ENCODE data around the gene RRN3.
A peak's percentile ranks its signal among the peaks of the same experiment; 100 is the strongest.
"Not testable (repeated sequence)": the region's sequence is repeated elsewhere in the genome, so short reads cannot be mapped to it uniquely, and the experiment has no call there.

RRN3 gene, protein sequence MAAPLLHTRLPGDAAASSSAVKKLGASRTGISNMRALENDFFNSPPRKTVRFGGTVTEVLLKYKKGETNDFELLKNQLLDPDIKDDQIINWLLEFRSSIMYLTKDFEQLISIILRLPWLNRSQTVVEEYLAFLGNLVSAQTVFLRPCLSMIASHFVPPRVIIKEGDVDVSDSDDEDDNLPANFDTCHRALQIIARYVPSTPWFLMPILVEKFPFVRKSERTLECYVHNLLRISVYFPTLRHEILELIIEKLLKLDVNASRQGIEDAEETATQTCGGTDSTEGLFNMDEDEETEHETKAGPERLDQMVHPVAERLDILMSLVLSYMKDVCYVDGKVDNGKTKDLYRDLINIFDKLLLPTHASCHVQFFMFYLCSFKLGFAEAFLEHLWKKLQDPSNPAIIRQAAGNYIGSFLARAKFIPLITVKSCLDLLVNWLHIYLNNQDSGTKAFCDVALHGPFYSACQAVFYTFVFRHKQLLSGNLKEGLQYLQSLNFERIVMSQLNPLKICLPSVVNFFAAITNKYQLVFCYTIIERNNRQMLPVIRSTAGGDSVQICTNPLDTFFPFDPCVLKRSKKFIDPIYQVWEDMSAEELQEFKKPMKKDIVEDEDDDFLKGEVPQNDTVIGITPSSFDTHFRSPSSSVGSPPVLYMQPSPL

DNA sequence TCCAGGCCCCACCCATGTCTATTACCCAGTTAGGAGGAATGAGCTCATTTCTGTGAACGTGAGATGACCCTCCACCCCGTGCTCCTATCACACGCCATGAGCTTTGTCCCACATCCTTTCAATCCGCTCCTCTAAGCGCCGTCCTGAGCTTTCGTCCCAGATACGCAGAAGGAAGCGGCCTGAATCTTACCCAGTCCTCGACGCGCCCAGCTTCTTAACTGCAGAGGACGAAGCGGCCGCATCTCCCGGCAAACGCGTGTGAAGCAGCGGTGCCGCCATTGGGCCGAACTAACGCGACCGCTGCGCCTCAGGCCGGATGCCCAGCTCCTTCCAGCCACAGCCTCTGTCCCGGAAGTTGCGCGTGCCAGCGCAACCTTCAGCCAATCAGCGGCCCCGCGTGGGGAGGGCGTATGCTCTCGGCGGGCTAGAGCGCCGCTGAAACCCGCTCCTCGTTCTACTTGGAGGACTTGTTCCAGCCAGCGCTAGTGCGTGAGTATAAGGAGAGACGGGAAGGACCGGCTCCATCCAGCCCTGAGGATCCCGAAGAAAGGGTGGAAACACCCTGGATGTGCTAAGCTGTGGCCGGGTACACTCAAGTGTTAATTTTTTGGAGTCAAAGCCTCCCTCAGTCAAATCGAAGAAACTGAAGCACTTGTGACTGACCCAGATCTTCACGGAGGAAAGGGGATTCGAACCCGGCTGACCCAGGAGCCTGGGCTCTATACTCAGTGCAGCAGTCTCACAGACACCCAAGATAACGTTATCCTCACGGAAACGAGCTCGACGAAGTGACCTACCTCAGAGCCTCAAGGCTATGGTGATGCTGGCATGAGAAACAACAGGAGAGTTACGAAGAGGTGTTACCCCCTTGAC lies at the start of gene RRN3:
TSS of gene RRN3 (minus strand) at position 318 of the 873 bp plus-strand sequence. CDS start at position 279, 39 bp downstream.
- peak; percentile 20 for DNase-seq

DNA sequence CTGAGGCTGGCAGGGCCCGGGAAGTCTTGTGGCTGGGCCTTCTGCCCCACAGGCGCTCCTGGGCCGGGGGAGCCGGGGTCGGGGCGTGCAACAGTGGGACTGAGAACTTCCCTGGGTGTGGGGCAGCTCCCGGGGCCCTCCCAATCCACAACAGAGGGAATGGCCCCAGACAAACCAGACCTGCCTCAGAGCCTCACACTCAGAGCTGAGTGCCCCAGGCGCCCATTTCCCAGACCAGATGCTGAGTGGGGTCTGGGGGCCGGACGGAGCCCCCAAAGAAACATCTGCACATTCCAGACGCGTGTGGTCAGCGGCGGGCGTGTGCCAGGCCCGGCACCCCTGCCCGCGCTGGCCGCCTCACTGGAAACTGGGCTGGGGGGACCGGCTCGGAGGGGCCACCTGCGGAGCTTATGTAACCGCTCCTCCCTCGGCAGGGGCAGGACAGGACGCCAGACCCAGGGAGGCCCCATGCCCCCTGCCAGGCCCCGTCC lies 49.6 kb upstream of the RRN3 start:
- not testable (repeated sequence) for DNase-seq

DNA sequence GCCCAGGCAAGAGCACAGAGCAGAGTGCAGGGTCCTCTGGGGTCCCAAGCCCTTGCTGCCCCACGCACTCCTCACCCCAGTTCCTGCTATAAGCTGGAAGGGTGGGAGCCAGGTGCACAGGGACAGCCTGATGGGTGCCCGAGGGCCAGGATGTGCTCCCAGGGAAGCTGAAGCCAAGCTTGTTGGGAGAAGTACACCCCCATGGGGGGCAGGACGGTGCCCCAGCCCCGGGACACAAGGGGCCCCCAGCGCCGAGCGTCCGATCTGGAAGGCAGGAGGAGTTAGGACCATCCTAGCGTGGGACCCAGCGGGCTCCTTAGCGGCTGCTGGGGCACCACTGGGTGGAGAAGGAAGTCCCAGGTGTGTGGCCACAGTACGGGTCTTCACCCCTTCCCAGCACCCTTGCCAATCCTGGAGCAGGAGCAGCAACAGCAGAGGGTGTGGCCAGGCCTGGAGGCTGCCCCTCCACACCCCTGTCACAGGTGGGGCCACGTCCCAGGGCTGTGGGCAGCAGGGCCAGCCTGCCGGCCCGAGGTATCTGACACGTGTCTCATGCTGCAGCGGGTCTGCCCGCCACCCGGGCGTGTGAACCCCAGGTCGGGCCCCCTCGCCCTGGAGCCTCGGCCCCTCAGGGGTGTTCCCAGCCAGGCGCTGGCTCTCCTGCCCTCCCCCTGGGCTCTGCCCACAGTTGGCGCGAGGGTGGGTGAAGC lies 49.0 kb upstream of the RRN3 start:
- not testable (repeated sequence) for DNase-seq

DNA sequence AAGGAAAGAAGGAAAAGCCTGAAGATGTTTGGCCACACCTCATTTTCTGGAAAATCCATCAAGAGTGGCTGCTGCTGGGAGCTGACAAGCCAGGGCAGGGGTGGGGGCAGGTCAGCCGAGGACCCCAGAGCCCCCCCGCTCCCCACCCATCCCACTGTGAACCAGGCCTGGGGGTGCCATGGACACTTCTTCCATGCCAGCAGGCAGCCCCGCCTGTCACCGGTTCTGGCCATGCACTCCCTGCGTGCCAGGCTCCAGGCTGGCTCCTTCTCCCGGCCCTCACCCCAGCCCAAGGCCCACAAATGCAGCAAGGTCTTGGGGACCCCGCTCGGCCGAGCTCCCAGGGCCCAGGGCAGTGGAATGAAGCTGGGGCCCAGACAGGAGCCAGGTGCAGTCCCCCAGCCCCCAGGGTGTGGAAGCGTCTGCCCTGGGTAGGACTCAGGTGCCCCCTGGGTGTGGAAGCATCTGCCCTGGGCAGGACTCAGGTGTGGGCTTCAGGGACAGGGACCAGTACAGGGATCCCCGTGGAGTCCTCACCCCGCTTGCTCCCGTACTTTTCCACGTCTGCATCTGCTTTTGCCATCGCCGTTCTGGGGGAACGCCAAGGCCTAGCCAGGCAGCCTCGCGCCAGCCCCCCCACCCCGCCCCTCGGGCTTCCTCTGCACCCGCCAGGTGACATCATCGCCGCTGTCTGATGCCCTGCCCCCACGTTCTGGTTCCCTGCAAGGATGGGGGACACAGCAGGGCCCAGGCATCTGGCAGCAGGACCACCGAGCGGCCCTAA lies 48.2 kb upstream of the RRN3 start:
- not testable (repeated sequence) for DNase-seq

DNA sequence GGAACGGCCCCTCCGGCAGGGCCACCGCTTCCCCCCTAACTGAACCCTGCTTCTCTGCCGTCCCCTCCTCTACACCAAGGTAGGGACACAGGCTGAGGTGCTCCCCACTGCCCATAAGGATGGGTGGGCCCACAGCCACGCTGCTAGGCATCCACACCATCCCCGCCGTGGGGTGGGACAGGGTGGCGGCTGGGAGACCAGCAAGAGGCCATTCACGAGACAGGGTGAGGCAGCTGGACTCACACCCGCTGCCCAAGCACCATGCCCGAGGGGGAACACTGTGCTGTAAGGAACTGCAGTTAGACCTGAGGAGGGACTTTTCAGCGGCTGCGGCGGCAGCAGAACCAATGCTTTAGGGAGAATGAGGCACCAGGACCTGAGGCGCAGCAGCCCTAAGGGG lies 47.5 kb upstream of the RRN3 start:
- DNase-seq = no peak

DNA sequence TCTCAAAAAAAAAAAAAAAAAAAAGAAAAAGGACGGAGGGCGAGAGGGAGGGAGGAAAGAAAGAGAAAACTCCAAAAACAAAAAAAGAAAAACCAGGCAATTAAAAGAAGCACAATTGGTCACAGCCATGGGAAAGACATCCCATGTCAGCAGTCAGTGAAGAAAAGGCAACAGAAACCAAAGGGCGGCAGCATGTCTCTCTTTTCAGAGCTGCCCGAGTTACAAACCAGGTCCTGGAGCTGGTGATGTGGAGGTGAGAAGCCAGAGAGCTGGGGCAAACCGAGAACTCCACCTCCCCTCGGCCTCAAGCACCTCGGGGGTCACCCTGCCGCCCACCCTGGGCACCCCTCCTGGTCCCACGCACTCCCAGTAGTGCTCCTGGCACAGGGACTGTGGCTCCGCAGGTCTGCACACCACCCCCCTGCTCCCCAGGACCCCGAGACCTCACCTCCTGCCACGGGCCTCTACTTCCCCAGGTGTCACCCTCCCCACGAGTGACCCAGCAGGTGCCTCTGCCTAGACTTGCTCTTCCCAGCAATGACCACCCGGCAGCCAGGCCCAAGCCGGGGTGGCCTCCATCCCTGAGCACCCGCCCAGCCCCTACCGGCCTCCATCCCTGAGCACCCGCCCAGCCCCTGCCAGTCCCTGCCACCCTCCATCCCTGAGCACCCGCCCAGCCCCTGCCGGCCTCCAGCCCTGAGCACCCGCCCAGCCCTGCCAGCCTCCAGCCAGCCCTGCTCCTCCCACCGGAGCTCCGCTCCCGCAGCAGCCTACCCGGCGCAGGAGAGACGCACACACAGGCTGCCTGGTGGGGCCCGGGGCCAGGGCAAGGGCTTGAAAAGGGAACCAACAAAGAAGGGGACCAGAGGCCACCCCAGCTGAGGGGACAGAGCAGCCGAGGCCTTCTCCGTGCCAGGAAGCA lies 46.6 kb upstream of the RRN3 start:
- not testable (repeated sequence) for DNase-seq

DNA sequence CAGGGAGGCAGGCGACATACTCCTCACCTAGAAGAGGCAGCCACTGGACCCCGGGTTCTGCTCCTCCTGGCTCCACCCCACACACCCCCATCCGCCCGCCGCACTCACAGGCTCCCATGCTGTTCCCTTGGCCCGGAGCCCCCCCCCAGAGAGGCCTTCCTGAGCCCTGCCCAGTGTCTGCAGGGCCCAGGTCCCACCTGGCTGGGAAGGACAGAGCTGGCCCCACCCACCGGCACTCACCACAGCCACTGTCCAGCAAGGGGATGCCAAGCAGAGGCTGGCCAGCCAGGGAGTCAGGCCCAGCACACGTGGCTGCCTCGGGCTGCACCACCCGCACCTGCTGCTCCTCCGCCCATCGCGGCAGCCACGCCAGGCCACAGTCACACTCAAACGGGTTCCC lies 43.4 kb upstream of the RRN3 start:
- DNase-seq = not testable (repeated sequence)

DNA sequence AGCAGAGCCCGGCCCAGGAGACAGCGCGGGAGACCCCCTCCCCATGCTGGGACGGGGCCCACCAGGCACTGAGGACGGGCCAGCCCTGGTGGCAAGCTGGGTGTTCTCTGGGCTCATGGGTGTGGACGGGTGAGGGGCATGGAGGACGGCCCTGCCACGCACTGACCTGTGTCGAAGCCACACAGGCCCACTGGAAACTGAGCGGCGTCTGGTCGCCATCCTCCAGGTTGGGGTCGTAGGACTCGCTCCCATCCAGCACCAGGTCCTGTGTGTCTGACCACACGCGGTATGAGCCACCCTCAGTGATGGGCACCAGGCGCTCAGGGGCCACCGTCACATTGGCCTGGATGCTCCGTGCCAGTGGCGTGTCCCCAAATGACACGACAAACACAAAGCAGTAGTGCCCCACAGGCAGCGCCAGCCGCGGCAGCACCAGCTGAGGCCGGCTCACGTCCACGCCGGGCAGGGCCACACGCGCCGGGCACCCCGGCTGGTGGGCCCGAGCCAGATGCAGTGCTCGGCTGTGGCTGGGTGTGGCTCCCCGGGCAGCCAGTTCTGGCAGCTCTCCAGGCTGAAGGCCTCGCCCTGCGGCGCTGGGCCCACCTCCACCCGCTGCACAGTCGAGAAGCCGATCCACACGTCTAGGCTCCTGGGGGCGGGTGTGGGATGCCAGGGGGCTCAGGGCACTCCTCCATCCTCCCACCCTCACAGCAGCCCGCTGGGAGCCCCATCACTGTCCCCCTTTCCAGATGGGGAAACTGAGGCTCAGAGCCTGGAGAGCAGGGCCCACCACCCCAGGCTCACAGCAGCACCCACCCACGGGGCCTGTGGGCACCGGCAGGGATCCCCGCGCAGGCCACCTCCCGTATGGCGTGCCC lies 41.6 kb upstream of the RRN3 start:
- not testable (repeated sequence) for DNase-seq

DNA sequence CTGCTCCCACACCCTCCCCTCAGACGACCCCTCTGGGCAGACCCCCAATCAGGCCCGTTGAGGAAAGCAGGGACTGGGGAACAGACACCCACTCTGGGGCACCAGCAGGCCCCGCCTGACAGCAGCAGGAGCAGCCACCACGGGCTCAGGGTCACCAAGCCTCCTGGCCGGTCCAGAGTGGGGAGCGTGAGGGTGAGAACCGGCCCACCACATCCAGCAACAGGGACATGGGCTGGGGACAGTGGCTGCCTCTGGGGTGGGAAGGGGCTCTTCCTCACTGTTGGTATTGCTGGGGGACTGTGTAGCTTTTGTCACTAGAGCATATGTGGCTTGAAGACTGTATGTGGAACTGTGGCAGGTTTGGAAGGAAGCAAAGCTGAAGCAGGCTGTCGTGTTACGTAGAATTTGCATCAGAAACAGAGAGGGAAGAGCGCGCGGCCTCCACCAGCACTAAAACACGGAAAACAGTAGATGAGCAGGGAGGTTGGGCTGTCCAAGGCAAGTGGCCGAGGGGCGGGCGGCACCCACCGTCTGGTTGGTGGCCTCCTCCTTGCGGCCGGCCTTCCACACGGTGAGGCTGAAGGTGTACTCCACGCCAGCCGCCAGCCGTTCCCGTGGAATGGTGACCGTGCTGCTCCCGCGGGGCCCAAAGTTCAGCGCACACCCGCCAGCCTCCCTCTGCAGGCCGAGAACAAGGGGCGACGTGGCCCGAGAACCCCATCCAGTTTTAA lies 40.8 kb upstream of the RRN3 start:
- DNase-seq = not testable (repeated sequence)

DNA sequence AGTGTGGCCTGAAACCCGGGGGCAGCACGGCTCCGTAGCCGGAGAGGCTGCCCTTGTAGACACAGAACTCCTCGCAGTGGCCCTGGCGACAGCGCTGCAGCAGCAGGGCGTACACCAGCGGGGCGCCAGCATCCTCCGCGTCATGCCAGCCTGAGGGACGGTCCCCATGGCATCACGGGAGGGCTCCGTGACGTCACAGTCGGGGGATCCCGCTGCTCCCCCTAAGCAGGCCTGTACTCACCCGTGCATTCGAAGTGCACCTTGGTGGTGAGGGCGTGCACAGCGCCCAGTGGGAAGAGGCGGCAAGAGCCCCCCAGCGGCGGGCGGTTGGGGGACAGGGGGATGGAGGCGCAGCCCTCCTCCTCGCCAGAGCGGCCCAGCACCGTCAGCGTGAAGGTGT lies 39.5 kb upstream of the RRN3 start:
- DNase-seq = not testable (repeated sequence)

DNA sequence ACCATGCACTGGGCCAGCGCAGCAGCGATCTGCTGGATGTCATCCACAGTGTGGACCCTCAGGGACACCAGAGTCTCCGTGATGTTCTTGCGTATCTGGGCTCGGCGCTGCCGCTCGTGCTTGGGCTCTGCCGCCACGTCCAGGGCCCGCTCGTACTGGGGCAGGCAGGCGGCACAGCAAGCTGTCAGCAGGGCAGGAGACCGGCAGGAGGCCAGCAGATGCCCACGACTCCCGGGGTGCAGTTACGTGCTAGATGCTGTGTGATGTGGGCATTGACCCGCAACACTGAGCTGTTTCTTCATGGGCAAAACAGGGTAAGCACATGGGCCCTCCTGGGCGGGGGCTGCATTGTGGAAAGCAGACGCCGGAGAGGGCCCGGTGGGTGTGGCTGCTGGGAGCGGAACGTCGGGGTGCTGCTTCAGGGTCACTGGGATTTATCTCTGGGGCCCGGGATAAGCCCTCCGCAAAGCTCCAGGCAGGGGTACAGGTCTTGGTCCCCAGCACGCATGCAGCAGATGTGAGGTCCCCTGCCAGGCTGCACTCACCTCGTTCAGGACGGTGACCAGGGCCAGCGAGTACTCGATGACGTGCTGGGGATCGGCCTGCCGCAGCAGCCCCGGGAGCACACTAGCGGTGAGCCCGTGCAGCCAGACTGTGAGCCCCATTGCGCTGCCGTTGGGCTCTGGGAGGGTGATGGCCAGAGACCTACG lies 38.8 kb upstream of the RRN3 start:
- DNase-seq = not testable (repeated sequence)

DNA sequence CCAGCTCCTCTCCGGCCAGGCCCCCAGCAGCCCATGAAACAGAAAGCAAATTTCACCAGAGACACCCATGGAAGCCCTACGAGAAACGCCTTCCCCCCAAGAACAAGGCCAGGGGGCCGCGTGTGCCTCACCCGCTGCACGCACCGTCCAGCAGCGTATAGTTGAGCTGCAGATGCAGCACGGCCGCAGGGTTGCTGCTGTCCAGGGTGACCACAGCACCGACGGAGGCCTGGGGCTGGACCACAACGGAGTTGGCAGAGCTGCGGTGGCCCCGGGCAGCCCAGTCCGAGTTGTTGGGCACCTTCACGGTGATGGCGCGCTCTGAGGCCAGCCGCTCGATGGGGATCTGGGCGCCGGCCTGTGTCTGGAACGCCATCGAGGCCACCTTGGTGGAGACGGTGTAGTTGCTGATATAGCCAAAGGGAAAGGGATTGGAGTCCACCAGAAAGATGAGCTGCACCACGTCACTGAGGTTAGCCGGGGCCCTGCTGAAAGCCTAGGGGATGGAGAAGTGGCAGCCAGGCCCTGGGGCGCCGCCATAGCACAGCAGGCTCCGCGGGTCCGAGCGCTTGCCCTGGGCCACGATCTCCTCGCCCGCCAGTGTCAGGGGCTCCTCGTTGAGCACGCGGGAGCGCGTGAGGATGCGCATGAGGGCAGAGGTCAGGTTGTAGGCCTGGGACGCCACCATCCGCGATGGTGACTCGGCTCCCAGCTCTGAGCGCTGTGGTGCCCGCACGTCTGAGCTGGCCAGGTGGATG lies 37.0 kb upstream of the RRN3 start:
- DNase-seq = not testable (repeated sequence)

DNA sequence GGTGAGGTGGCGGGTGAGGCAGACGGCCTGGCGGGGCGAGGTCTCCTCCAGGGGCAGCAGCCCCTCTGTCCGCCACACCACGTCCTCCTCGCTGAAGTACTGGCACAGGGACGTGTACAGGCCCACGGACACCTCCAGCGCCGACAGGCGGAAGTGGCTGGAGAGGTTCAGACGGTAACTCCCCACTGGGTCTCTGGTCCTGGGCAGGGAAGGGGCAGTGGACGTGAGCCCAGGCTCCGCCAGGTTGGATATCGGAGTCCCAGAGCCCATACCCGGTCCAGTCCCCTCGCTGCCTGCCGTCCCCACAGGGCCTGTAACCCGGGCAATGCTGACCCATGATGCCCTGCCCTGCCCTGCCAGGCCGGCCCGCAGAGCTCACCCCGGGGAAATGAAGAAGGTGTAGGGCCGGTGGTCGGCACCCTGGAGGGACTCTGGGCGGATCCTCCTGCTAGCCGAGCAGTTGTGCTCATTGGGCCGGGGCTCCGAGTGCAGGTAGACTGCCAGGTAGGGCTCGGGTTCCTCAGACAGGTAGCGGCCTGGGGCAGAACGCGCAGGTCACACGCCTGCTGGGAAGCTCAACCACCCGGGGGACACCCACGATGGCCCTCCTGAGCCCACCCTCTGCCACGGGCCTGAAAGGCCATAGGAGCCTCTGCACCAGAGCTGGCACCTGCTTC lies 36.3 kb upstream of the RRN3 start:
- not testable (repeated sequence) for DNase-seq

DNA sequence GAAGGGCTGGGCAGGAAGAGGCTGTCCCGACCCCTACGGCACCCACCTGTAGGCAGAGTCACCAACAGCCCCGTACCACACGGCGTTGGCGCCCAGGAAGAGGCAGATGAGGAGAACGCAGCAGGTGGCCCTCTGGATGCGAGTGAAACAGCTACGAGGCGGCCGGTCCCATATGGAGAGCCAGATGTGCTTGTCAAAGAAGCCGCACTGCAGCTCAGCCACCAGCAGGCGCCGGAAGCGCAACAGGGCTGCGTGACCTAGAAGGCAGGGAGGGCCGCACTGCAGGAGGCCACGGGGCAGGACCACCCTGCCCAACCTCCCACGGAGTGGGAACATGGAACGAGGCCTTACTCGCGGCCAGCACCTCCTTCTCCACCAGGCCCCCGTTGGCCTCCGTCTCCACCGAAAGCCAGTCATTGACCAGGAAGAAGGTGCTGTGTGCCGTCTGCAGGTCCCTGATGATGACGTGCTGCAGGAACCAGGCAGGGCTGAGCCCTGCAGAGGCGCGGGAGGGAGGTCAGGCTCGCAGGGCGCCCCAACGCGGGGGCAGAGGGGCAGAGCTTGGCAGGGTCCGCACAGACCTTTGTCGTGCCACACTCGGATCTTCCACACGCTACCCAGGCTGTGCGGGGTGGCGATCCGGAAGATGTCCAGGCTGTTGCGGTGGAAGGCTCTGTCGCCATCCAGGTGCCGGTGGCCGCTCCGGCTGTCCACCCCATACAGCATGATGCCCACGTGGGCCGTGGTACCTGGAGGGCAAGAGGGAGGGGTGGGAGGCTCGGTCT lies 33.8 kb upstream of the RRN3 start:
- DNase-seq = not testable (repeated sequence)

DNA sequence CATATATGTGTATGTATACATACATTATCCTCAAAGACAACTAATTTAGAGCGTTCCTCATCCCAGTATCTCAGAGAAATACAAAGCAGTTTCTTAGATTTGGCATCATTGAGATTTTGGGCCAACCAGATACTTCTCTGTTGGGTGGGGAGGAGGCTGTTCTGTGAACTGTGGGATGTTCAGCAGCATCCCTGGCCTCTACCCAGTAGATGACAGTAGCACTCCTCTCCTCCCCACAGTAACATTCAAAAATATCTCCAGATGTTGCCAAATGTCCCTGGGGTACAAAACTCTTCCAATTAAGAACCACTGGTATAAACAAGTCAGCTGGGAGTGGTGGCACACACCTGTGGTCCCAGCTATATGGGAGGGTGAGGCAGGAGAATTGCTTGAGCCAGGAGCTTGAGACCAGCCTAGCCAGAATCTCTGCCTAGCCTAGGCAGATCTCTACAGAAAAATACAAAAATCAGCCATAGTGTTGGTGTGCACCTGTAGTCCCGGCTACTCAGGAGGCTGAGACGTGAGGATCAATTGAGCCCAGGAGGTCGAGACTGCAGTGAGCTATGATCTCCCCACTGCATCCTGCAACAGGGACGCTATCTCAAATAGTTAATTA lies 6.4 kb upstream of the RRN3 start:
- DNase-seq = not testable (repeated sequence)
